GM19397 (cell line): Measurements from ENCODE around the gene FGF6.

ENCODE experiments used
- ATAC-seq: cut with Tn5 transposase; IDR thresholded peaks from one replicate; pipeline ENCODE4 v1.9.1; 2021; ENCODE audit warnings: mild to moderate bottlenecking, moderate library complexity; ENCODE audit not compliant: unreplicated experiment

The FGF6 gene

GRCh38 chr12:4448371-4448940 is 2.8 kb upstream of the FGF6 start:
- ATAC-seq, result no peak

DNA sequence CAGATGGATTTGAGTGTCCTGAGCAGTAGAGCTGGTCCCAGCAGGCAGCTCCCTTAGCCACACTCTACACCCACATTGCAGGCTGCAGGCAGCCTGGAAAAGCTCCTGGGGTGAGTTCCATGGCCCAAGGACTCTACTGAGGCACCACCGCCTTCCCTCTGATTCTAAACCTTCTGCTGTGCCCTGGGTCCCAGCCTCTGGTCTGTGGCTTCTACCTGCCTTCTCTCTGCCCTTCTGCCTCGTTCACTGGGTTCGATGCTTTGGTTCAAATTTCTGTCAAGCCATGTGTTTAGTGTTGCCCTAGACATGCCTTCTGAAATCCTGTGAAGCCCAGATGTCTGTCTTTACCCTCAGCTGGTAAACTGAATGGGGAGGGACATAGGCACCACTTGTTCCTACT is 1.5 kb upstream of the FGF6 start:
- no peak for ATAC-seq

DNA sequence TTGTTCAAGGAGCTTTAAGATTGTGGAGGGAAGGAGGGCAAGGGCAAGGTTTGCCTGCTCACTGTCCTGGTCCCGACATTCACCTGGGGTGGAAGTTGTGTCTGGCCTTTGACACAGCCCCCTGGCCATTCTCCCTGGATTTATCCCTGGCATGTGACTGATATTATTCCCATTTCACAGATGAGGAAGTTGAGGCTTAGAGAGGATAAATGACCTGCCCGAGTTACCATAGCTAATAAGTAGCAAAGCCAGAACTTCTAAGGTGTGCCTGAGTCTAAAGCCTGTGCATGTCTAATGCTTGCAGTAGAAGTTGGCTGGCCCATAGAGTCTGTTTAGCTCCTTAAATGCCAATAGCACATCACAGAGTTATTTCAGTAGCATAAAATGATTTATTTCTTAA is 720 bp upstream of the FGF6 start:
- ATAC-seq, result no peak

- ATAC-seq, result no peak
Observed at GRCh38 chr12:4444031-4444430, 1.6 kb downstream of the FGF6 start.

GRCh38 chr12:4443616-4444015 is 2.0 kb downstream of the FGF6 start:
- no peak for ATAC-seq

DNA sequence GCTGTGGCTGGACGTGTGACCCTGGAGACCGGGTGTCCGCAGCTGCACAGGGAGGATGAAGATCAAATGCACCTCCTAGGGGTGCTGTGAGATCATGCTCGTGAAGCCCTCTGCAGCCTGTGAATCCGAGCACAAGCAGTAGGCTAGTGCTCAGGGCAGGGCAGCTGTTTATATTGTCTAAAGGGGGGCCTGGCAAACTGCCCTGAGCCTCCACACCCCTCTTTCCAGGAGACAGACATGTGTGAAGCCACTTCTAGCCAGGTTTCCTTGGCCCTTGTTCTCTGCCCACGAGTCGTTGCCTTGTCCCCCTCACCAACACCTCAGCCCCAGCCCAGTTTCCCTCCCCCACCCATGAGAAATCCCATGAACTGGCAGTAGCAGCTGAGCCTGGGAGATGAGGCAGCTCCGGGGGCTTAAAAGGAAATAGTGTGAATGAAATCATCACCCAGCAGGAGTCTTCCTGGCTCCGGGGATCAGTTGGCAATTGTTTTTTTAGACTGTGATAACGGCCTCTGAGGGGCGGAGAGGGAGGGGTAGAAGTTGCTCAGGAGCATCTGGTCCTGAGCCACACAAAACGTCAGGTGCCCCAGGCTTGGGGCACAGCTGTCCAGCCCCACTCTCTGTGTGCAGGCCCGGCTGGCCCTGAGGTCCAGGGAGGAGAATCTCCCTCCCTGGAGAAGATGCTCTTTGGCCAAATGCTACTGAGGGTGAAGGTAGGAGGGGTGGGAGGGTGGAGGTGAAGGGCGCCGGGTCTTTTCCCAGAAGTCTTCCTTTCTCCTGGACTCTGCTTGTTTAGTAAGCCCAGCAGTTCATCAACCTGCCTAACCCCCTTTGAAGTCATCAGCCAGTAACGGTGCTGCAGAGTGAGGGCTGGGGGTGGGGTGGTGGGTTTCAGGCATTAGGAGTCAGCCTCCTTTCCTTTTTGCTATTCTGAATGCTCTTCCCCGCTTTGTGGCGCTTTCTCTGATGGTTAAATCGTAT is 4.0 kb downstream of the FGF6 start:
- ATAC-seq, result no peak

GRCh38 chr12:4440187-4440941 is 5.3 kb downstream of the FGF6 start:
- ATAC-seq, result no peak

GRCh38 chr12:4439736-4440135 is 5.9 kb downstream of the FGF6 start:
- no peak for ATAC-seq

- ATAC-seq, result no peak
Observed at GRCh38 chr12:4438834-4439596, 6.6 kb downstream of the FGF6 start.

- ATAC-seq, result no peak
Observed at GRCh38 chr12:4435537-4435936, 10.1 kb downstream of the FGF6 start.

GRCh38 chr12:4434706-4435425 is 10.7 kb downstream of the FGF6 start:
- ATAC-seq, result no peak

- no peak for ATAC-seq
Observed at GRCh38 chr12:4434301-4434700, 11.3 kb downstream of the FGF6 start.

- ATAC-seq, result no peak
Observed at GRCh38 chr12:4433745-4434058, 11.9 kb downstream of the FGF6 start.

DNA sequence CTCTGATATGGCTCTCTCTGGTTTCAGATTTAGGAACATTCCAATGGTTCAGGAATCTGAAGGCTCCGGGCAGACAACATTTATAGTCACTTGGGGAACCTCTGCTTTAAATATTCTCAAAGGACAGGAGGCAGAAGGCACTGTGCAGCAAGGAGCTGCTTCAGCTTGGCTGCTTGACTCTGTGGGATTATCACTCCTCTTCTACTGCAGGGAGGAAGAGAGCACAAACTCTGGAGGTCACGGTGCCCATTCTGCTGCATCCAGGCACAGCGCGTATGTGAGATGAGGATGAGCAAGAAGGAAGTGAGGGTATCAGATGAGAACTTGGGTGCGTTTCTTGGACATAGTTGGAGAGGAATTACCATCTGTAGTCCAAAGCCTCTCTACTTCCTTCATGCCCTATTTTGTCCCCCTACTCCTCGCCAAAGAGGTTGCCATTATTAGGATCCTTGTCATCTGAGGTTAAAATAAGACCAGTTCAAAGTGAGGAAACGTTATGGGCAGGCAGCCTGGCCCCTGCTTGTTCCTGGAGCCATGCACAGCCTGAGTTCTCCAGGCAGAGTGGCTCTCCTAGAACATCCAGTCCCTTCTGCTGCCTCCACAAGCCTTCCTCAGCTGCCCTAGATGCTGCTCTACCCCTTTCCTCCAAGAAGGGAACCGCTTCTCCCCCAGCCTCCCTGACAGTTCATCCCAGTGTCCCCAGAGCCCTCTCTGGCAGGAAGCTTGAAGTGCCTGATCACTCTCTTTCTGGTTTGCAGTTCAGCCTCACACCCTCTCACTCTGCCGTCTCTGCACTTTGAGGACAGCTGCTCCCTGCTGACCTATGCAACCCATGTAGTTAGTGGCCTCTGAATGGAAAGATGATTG is 12.5 kb downstream of the FGF6 start:
- ATAC-seq, result no peak

DNA sequence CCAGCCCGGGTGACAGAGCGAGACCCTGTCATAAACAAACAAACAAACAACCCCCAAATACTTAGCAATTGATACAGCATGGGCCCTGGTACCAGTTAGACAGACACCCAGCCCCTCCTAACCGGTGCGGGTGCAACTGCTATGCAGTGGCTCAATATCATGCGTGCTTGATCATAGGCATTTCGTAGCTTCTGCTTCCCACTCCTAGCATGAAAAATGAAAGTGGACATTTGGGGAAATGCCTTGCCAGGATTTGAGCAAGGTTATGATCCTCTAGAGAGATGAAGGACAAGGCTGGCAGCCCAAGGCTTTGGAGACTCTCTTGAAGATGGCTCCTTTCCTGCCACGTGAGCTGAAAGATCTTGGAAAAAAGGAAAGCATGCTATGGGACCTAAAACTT is 13.7 kb downstream of the FGF6 start:
- ATAC-seq, result no peak

DNA sequence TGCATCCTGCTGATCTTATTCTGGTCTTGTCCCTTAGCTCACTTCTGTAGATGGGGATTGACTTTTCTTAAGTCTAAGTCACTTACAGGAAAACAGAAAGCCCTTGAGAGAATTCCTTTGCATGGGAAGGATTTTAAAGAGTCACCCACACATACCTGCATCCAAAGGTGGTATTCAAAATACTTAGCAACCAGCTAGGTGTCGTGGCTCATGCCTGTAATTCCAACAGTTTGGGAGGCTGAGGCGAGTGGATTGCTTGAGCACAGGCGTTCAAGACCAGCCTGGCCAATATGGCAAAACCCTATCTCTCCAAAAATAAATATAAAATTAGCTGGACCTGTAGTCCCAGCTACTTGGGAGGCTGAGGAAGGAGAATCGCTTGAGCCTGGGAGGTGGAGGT is 14.2 kb downstream of the FGF6 start:
- no peak for ATAC-seq

- ATAC-seq, result no peak
Observed at GRCh38 chr12:4424422-4424821, 21.2 kb downstream of the FGF6 start.

DNA sequence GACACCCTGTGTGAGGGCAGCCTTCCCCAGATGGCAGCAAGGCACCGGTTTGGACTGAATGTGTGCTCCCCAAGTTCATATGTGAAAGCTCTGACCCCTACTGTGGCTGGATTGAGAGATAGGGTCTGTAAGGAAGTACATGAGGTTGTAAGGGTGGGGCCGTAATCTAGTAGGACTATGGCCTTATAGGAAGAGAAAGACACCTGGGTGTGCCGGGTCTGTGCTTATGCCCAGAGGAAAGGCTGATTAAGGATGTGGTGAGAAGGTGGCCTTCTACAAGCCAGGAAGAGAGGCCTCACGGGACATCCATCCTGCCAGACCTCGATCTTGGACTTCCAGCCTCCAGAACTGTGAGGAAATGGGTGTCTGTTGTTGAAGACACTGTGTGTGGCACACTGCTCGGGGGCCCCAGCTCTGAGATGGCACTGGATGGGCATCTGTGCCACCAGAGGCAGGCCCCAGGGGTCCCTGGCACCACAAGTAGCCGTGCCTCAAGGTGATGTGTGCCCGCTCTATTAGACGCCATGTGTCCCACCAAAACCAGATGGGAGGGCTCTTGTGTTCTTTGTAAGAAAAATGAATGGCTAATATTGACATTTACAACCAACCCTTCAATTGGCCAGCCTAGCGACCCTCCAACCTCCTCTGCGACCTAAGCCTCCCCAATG is 22.0 kb downstream of the FGF6 start:
- no peak for ATAC-seq

GRCh38 chr12:4422985-4423384 is 22.6 kb downstream of the FGF6 start:
- no peak for ATAC-seq
